Endodermal cell (in vitro differentiated cells): ENCODE measurements around the gene PERCC1. TPM values are rescaled to one million over a fixed set of nuclear protein-coding genes. Genes with fewer than 3 reads are reported as not detected.

Experiments used
- DNase-seq: peaks from one replicate; pipeline ENCODE4 v3.0.0-alpha.2; 2017
- H3K27ac ChIP-seq: 2 replicates; pipeline ENCODE4 v1.5.1; 2013; ENCODE audit warnings: mild to moderate bottlenecking, low read depth, low read length, moderate library complexity
- H3K27me3 ChIP-seq: 2 replicates; pipeline ENCODE4 v1.6.1; 2013; ENCODE audit warnings: mild to moderate bottlenecking, low read length, moderate library complexity; ENCODE audit not compliant: insufficient read depth, control insufficient read depth, poor library complexity, severe bottlenecking
- H3K36me3 ChIP-seq: 2 replicates; pipeline ENCODE4 v1.7.0; 2013; ENCODE audit warnings: mild to moderate bottlenecking, low read length, moderate library complexity; ENCODE audit not compliant: control insufficient read depth, insufficient read depth
- H3K4me1 ChIP-seq: one replicate; pipeline ENCODE4 v1.7.0; 2013; ENCODE audit warnings: low read length; ENCODE audit not compliant: control insufficient read depth, insufficient read depth
- H3K4me3 ChIP-seq: 2 replicates; pipeline ENCODE4 v1.5.1; 2013; ENCODE audit warnings: mild to moderate bottlenecking, low read length, moderate library complexity
- H3K9ac ChIP-seq: 2 replicates; pipeline ENCODE4 v1.6.1; 2013; ENCODE audit warnings: mild to moderate bottlenecking, low read length, moderate library complexity; ENCODE audit not compliant: poor library complexity, severe bottlenecking; ENCODE audit errors: extremely low read depth
- H3K9me3 ChIP-seq: 2 replicates; pipeline ENCODE4 v1.6.1; 2013; ENCODE audit warnings: mild to moderate bottlenecking, low read length, moderate library complexity; ENCODE audit not compliant: control insufficient read depth
- H3K27ac Mint-ChIP-seq: 2 replicates; pipeline ENCODE4 v1.8.0; 2020; ENCODE audit warnings: mixed read lengths
- H3K27me3 Mint-ChIP-seq: 2 replicates; pipeline ENCODE4 v1.8.0; 2021; ENCODE audit warnings: mild to moderate bottlenecking, mixed read lengths; ENCODE audit not compliant: insufficient read depth
- H3K36me3 Mint-ChIP-seq: 2 replicates; pipeline ENCODE4 v1.8.0; 2020; ENCODE audit warnings: low read depth, mixed read lengths
- H3K4me1 Mint-ChIP-seq: 2 replicates; pipeline ENCODE4 v1.8.0; 2020; ENCODE audit warnings: mixed read lengths
- H3K4me3 Mint-ChIP-seq: 2 replicates; pipeline ENCODE4 v1.8.0; 2020; ENCODE audit warnings: mild to moderate bottlenecking, moderate library complexity, mixed read lengths
- H3K9me3 Mint-ChIP-seq: 2 replicates; pipeline ENCODE4 v1.8.0; 2020; ENCODE audit warnings: mild to moderate bottlenecking, mixed read lengths
- CTCF ChIP-seq: fragments of 200-600 bp; sonication (generic); conservative IDR thresholded peaks from 2 replicates; pipeline ENCODE4 v1.5.0; 2021; ENCODE audit warnings: antibody characterized with exemption, mild to moderate bottlenecking
- WGBS, 2 experiments: methylation state at CpG; one replicate each; pipeline versions ENCODE4 v1.1.5 to v1.1.7; 2013; ENCODE audit warnings: missing lambda C conversion rate in 2 of 2, mixed read lengths in 1 of 2; ENCODE audit not compliant: insufficient coverage in 1 of 2, insufficient read length in 1 of 2; 5-methylcytosine and 5-hydroxymethylcytosine counted together
- total RNA-seq, 2 donors: library from RNA; stranded (reverse); fragmentation: NEBNext Ultra II Directional in 1 of 2; extraction: Animal tissue kit (Norgen Biotek cat#: 25700) in 1 of 2; gene quantifications; 2 replicates in 1 of 2; 3 replicates in 1 of 2; pipeline ENCODE4 v1.2.1, GENCODE V29; 2021

The PERCC1 gene
- total RNA-seq, 2 donors from 2014 or later: 0.51 to 0.79 TPM

GRCh38 chr16:1390239-1390779 lies 40.6 kb upstream of the PERCC1 start:
- Histone ChIP-seq H3K9me3 (no peaks in the 10 kb centered on the region), H3K27ac (no peak overlapping the region), H3K36me3 (no peaks in the 10 kb centered on the region), H3K27me3 (no peaks in the 10 kb centered on the region), H3K4me3 (no peak overlapping the region), H3K4me1 (no peaks in the 10 kb centered on the region), H3K9ac (no peak overlapping the region)
- peaks cover 36% of the 10 kb centered on the region for H3K36me3 Mint-ChIP-seq
- TF ChIP-seq CTCF: no peak
- H3K9me3 Mint-ChIP-seq: no peaks in the 10 kb centered on the region
- 92 to 94% methylated on average over 28 of the region's 28 CpGs for WGBS, 2 experiments
- H3K4me3 Mint-ChIP-seq: no peak overlapping the region
- H3K4me1 Mint-ChIP-seq: no peaks in the 10 kb centered on the region
- H3K27me3 Mint-ChIP-seq: no peaks in the 10 kb centered on the region
- DNase-seq: no peak
- no peak overlapping the region for H3K27ac Mint-ChIP-seq

- TF ChIP-seq CTCF: no peak
- Mint-ChIP-seq H3K27ac (no peak overlapping the region), H3K9me3 (no peaks in the 10 kb centered on the region), H3K4me3 (no peak overlapping the region), H3K4me1 (no peaks in the 10 kb centered on the region), H3K36me3 (peaks cover 42% of the 10 kb centered on the region), H3K27me3 (no peaks in the 10 kb centered on the region)
- H3K27ac ChIP-seq: no peak overlapping the region
- no peaks in the 10 kb centered on the region for H3K36me3 ChIP-seq
- no peak overlapping the region for H3K9ac ChIP-seq
- no peaks in the 10 kb centered on the region for H3K9me3 ChIP-seq
- no peak overlapping the region for H3K4me3 ChIP-seq
- no peak for DNase-seq
- no peaks in the 10 kb centered on the region for H3K27me3 ChIP-seq
- no peaks in the 10 kb centered on the region for H3K4me1 ChIP-seq
- 90 to 91% methylated on average over 13 to 17 of the region's 17 CpGs for WGBS, 2 experiments
Measured at GRCh38 chr16:1392826-1393225, 38.1 kb upstream of the PERCC1 start.

GRCh38 chr16:1393613-1394176 lies 37.2 kb upstream of the PERCC1 start:
- H3K4me3 ChIP-seq: no peak overlapping the region
- H3K27ac Mint-ChIP-seq: no peak overlapping the region
- no peaks in the 10 kb centered on the region for H3K4me1 Mint-ChIP-seq
- H3K4me3 Mint-ChIP-seq: no peak overlapping the region
- no peaks in the 10 kb centered on the region for H3K4me1 ChIP-seq
- DNase-seq: no peak
- whole genome bisulfite sequencing, 2 experiments: 92 to 94% methylated on average over 16 to 21 of the region's 21 CpGs
- peaks cover 48% of the 10 kb centered on the region for H3K36me3 Mint-ChIP-seq
- no peaks in the 10 kb centered on the region for H3K9me3 Mint-ChIP-seq
- no peak overlapping the region for H3K9ac ChIP-seq
- no peak for TF ChIP-seq CTCF
- H3K27me3 ChIP-seq: no peaks in the 10 kb centered on the region
- no peak overlapping the region for H3K27ac ChIP-seq
- H3K9me3 ChIP-seq: no peaks in the 10 kb centered on the region
- H3K36me3 ChIP-seq: no peaks in the 10 kb centered on the region
- no peaks in the 10 kb centered on the region for H3K27me3 Mint-ChIP-seq
